DMS153 (cell line): ENCODE measurements around the gene INTU.
A peak's percentile ranks its signal among the peaks of the same experiment; 100 is the strongest.
"Not testable (repeated sequence)": the region's sequence is repeated elsewhere in the genome, so short reads cannot be mapped to it uniquely, and the experiment has no call there.

Source experiments
- DNase-seq: peaks from one replicate; lab custom pipeline; 2025; lab: John Stamatoyannopoulos, UW

The INTU gene

DNA sequence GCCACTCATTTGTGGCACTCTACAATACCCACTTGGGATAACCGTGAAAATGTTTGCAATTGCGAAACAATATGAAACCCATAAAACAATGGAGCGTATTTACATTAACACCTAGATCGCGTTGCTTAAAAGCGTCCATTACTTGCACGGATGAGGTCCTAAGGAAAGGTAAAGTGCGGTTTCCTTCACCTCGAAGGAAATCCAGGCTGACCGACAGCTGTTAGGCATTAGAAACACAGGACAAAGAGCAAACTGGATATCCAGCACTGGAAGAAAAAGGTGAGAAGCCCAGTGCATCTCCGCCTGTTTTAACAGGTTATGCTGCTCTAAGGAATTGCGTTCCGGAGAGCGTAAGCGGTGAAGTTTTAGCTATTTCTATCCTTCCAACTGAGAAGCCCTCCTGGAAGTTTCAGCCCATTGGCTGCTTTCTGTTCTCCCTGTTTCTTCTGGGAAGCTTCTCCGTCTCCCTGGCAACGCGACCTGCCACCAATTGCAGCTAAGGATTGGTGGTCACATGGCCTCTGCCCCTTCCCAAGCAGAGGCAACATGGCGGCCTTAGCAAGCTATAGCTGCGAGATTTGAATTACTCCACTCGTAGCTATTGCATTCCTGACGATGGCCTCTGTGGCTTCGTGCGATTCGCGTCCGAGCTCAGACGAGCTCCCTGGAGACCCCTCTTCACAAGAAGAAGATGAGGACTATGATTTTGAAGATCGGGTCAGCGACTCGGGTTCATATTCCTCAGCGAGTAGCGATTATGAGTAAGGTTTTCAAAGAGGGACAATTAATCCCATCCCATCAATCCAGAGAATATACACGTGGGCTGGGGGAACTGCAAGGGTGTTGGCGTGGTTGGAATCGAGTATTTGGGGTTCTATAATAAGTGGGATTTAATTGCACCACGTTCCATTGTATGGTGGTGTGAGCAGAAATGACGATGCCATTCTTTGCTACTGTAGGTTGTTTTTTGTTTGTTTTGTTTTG is at the start of gene INTU:
Gene INTU (plus strand): TSS at position 538 of the 984 bp plus-strand sequence. CDS start 78 bp downstream, at position 616.
- DNase-seq: peak; percentile 90

DNA sequence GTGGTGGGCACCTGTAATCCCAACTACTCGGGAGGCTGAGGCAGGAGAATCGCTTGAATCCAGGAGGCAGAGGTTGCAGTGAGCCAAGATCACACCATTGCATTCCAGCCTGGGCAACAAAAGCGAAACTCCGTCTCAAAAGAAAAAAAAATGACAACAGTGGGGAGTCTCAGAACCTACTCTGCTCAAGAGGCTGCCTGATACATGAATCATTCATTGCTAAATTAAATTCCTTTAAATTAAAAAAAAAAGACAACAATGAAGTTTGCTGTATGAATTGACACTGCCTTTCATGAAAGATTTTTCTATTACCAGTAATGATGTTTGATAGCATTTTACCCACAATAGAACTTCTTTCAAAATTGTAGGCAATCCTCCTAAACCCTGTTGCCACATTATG is 46.3 kb upstream of the INTU start:
- DNase-seq: not testable (repeated sequence)

DNA sequence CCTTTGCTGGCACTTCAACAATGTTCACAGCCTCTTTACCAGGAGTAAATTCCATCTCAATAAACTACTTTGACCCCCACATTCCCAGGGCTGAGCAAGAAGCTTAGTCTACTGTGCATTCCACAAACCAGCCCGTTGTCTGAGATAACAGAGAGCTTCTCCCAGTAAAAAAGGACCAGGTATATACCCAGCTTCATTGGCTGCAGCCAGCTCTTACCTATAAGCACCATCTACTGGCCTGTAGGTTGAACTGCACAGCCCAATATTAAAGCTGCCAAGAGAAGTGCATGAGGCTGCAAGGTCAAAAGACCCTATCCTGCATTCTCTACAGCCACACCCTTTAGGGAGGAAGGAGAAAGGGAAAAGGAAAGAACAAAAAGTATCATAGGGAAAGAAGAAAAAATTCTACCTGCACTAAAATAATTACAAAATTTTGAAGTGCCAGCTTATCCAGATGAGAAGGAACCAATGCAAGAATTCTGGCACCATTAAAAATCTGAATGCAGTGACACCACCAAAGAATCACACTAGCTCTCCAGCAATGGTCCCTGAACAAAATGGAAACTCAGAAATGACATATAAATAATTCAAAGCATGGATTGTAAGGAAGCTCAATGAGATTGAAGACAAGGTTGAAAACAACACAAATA is 45.7 kb upstream of the INTU start:
- peak; percentile 43 for DNase-seq

DNA sequence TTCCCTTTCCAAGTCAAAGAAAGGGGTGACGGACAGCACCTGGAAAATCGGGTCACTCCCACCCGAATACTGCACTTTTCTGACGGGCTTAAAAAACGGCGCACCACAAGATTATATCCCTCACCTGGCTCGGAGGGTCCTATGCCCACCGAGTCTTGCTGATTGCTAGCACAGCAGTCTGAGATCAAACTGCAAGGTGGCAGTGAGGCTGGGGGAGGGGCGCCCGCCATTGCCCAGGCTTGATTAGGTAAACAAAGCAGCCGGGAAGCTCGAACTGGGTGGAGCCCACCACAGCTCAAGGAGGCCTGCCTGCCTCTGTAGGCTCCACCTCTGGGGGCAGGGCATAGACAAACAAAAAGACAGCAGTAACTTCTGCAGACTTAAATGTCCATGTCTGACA is 43.6 kb upstream of the INTU start:
- not testable (repeated sequence) for DNase-seq

DNA sequence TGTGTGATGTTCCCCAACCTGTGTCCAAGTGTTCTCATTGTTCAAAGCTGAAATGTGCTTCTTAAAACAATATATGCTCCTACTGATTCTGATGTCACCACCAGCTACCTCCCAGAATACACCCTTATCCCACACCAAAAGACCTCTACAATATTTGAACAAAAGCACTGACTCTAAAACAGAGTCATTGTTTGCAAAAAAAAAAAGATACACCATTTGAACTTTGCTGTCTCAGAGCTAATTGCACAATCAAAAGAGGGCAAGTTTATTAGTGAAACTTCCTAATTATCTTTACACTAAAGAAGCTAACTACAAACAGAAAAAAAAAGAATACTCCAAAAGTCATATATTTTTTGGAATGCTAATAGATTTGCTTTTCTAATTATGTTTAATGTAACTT is 34.1 kb upstream of the INTU start:
- no peak for DNase-seq

DNA sequence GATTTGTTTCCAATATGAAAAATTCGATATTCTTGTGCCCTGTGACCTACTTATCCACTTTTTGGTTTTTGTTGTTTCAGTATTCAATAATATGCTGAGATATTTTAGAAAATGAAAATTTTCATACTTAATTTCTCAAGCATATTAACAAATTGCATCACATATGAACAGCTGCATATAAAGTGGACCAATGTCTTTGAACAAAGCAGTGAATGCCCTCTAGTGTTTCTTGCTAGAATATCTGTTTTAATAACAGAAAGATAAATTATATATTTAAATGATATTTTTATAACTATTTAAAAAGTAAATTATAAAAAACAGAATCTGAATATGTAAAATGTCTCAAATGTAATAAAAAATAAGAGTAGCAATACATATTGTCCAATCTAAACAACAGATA is 31.7 kb upstream of the INTU start:
- no peak for DNase-seq

DNA sequence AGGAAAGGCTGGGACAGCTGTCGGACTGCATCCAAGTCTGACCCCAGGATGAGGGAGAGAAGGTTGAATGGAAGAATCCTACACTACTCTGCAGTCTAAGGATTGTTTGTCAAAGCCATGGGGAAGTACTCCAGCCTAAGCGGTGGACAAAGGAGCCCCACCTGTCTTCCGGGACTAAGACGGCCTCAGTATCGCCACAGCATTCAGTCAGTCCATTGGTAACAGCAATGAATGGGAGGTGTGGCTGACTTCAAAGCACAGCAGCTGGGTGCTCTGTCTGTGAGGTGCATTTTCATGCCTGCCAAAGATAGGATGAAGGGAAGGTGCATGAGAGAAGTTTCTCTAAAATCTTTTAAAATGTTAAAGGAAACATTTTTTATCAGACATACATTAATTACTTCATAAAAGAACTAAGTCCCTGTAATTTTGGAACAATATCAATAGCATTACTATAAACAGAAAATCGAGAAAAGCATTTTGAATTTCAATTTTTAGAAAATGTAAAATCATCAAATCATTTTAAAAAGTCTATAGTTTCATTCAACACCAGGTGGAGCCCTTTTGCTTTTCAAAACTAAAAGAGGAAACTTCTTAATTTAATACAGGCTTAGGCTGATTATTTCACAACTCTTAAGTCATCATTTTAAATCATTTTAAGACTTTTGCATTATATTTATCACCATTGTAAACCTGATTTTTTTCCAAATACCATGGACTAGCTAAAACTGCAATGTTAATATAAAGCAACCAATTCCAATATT is 27.6 kb upstream of the INTU start:
- DNase-seq: peak; percentile 90

DNA sequence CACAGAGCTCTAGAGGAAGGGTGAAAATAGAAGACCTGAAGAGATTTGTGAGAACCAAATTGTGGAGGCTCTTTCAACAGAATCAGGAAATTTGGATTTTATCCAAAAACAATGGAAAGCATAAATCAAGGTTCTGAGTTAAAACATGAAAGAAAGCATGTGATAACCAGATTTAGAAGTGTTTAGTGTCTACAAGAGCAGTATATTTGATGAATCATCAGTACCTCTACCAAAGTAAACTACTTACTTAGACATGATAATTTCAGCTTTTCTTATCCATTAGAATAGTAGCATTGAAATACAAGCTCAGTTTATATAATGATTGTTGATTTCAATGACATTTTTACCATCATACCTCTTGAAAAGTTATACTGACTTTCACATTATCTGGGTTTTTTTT is 25.9 kb upstream of the INTU start:
- no peak for DNase-seq

DNA sequence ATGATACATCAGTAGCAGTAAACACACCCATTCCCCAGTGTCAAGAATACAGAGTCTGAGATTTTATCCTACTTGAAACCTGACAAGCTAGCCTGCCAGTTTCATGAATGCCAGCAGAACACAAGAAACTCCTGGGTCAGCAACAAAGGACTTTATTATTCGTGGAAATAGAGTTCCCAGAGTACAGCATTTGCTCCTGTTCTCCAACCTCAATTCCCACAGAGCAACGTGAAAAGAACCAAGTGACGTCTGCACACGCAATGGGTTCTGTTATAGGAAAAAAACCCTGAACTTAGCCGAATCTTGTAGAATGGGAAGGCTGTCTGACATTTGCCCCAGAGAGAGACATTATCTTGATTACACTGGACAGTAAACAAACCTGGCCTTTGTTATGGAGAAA is 23.3 kb upstream of the INTU start:
- DNase-seq: no peak

DNA sequence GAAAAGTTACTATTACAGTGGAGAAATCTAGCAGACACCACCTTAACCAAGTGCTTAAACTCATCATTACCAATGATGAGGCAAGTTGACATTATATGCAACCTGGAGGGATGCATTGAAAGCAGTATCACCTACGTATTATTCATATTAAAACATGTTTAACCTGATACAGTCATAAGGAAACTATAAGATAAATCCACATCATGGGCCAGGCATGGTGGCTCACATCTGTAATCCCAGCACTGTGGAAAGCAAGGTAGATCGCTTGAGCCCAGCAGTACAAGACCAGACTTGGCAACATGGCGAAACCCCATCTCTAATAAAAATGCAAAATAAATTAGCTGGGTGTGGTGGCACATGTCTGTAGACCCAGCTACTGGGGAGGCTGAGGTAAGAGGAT is 22.3 kb upstream of the INTU start:
- DNase-seq: no peak

DNA sequence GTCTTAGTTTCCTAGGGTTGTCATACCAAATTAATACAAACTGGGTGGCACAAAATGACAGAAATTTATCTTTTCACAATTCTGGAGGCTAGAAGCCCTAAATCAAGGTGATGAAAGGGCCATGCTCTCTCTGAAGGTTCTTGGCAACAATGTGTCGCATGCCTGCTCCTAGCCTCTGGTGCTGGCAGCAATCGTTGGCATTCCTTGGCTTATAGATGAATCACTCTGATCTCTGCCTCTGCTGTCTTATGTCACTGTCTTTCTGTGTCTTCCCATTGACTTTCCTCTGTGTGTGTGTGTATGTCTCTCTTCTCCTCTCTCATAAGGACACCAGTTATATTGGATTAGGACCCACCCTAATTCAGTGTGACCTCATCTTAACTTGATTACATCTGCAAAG is 15.9 kb upstream of the INTU start:
- DNase-seq: no peak

DNA sequence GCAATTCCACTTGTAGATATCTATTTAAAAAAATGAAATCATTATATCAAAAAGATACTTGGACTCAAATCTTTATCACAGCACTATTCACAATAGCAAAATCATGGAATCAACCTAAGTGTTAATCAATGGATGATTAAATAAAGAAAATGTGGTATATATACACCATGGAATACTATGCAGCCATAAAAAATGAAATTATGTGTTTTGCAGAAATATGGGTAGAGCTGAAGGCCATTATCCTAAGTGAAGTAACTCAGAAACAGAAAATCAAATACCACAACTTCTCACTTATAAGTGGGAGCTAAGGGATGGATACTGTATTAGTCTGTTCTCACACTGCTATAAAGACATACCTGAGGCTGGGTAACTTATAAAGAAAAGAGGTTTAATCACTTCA is 14.3 kb upstream of the INTU start:
- no peak for DNase-seq

DNA sequence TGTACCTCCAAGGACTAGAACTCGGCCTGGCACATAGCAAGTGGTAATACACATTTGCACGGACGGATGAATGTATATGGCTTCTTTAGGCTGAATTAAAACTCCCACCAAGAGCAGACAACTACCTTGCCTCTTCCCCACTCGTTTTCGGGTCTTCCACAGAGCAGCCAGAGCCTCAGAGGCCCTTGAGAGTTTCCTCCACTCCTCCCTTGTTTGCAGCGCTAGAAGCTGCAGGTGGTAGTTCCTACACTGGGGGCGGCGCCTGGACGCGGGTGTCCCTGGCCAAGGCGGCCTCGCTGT is 10.2 kb upstream of the INTU start:
- DNase-seq: no peak

DNA sequence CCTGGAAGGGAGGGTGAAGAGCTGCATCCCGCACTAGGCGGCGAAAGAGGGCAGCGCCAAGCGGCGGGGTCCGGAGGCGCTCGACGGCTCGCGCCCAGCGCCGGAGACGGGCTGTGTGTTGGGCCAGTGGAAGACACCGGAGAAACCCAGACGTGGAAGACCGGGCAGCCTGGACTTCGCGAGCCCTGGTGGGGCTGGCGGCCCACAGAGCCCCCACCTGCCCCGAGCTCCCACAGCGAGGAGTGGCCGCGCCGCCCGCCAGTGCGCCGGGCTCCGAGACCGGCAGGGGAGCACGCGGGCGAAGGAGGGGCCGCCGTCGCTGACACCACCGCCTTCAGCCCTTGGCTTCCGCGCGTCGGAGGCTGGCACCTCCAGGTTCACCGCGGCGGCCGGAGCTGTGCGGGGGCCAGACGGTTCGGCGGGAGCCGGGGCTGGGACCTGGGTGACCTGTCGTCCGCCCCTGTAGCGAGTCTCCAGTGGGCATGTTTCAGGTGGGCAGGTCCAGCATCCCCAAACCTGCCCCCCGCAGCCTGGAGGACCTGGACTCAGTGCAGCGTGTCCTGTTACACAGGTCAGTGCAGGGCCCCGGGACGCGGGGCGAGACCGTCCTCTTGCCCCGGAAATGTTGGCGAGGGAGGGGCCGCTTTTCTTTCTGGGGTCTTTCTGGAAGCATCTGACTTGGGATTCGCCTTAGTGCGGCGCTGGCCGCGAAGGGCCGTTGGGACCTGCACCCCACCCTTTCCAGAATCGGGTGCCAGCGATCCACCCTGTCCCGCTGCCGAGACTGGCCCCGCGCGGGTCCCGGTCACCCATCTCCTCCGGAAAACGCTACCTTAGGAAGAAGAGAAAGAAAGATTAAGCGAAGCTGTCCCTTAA is 9.6 kb upstream of the INTU start:
- DNase-seq: peak; percentile 25

DNA sequence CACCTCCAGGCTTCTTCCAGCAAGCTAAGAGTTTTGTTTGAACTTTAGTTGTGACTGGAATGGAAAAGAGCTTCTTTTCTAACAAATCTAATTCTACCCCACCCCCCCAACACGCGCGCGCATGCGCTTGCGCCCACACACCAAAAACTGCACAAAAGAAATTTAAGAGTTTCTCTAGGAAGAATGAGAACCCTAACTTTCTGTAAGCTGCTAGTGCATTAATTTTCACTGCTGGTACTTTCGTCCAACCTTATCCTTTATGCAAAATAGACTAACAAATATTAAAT is 9.0 kb upstream of the INTU start:
- no peak for DNase-seq

DNA sequence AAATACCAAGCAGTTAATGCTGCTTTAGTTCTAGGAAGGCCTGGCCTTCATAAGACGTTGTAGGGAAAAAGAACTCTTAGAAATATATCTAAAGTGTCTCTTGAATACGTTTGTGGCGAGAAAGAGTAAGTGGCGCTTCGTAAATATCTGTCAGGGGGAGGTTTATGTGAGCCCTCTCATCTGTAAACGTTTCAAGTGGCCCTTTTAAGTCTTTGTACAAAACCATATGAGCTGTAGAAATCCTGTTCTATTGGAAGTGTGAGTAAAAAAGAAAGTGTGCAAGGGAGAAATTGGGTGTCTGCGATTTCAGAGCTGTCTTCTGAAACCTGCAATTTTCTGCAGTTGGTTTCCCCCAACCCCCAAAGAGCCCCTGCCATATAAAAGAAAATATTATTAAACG is 8.6 kb upstream of the INTU start:
- no peak for DNase-seq

DNA sequence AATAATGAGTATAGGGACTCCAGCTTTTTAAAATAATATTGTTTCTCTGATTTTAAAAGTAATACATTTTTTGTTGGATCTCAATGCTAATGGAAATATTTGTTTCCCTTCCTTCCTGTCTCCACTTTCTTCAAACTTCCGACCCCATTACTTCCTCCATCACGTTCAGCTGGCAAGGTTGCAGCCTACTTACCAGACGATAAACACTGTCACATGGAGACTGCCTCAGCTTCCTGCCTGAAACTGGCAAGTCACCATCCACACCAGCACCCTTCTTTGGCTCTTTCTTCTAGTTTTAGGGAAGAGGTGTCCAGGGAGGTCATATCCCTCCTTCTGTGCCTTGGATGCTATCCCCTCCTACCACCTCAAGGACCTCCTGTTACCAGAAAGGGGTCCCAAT is 3.4 kb upstream of the INTU start:
- no peak for DNase-seq

DNA sequence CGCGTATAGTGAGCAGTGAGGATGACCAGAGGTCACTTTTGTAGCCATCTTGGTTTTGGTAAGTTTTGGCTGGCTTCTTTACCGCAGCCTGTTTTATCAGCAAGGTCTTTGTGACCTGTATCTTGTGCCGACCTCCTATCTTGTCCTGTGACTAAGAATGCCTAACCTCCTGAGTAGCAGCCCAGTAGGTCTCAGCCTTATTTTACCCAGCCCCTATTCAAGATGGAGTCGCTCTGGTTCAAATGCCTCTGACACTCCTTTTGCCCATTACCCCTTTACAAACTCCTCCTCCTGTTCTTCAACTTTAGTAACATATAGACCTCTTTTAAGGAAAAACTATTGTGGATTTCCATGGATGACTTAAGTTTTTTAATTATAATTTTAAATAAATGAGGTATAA is 2.6 kb upstream of the INTU start:
- no peak for DNase-seq

DNA sequence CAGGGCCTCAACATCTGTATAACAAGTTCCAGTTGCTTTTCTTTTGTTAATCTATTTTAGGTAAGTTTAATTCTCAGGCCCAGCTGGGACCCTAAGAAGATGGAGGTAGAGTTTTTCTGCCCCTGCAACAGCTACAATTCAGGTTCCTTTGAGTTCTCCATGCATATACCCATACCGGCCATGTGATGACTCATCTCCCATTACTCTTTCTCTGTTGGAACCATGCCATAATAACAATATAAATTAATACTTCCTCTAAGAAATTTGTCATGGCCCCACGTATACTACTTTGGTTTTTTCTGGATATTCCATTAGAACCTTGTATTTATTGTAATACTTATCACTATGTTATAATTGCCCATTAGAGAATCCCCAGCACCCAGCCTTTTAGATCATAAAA is 1.3 kb upstream of the INTU start:
- DNase-seq: no peak

DNA sequence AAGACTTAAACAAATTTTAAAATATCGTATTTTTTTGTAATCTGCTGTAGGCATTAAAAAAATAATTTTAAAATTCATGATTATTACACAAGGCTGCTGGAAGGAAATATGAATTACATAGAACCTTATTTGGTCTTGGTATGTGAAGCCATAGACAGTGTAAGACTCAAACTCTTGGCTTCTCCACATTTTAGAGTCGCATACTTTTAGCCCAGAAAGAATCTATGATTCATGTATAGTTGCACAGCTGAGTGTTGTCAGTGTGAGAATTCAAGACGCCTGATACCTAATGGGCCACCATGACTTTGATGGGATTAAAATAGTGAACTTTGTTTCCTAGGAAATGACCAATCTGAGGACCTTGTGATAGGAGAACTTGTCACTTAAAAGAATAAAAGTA is 1.4 kb downstream of the INTU start:
- DNase-seq: no peak

DNA sequence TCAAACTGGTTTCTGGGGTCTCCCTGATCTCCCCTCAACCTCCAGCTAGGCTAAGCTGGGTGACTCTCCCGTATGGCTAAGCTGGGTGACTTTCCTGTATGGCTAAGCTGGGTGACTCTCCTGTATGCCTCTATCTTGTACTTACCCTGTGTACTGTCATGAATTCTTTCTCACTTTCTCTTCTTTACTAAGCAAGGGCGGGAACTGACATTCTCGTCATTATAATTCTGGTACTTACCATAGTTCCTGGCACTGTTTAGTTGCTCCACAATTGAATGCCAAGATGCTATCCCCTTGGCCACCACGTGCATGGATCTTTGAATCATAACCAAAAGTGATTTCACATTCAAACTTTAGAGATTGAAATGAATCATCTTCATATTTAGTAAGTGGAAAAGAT is 8.8 kb downstream of the INTU start:
- DNase-seq: no peak

DNA sequence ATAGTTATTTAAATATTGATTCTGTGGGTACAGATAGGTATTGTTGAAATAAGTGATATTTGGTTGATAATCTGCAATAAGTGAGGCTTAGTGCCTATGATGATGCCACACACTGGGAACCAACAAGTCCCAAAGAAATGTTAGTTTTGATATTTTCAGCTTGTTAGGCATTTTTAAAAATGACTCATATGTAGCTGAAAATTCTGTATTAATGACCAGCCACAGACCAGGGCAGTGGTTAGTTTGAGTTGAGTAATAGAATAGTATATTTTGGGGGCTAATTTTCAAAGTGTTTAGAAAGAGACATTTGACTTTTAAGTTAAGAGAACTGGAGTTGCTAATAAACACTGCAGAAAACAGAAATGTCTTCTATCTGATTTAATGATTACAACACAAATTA is 9.4 kb downstream of the INTU start:
- no peak for DNase-seq
